ENCODE measurements around the gene DYNLL2.
"Not testable (repeated sequence)": the region's sequence is repeated elsewhere in the genome, so short reads cannot be mapped to it uniquely, and the experiment has no call there.

The DYNLL2 gene

DNA sequence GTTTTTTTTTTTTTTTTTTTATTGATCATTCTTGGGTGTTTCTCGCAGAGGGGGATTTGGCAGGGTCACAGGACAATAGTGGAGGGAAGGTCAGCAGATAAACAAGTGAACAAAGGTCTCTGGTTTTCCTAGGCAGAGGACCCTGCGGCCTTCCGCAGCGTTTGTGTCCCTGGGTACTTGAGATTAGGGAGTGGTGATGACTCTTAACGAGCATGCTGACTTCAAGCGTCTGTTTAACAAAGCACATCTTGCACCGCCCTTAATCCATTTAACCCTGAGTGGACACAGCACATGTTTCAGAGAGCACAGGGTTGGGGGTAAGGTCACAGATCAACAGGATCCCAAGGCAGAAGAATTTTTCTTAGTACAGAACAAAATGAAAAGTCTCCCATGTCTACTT lies 10.0 kb upstream of the DYNLL2 start:
- not testable (repeated sequence) for DNase-seq (ENCODE audit: low spot score)

DNA sequence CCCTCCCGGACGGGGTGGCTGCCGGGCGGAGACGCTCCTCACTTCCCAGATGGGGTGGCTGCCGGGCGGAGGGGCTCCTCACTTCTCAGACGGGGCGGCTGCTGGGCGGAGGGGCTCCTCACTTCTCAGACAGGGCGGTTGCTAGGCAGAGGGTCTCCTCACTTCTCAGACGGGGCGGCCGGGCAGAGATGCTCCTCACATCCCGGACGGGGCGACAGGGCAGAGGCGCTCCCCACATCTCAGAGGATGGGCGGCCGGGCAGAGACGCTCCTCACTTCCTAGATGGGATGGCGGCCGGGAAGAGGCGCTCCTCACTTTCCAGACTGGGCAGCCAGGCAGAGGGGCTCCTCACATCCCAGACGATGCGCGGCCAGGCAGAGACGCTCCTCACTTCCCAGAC lies 8.8 kb upstream of the DYNLL2 start:
- not testable (repeated sequence) for DNase-seq (ENCODE audit: low spot score)

DNA sequence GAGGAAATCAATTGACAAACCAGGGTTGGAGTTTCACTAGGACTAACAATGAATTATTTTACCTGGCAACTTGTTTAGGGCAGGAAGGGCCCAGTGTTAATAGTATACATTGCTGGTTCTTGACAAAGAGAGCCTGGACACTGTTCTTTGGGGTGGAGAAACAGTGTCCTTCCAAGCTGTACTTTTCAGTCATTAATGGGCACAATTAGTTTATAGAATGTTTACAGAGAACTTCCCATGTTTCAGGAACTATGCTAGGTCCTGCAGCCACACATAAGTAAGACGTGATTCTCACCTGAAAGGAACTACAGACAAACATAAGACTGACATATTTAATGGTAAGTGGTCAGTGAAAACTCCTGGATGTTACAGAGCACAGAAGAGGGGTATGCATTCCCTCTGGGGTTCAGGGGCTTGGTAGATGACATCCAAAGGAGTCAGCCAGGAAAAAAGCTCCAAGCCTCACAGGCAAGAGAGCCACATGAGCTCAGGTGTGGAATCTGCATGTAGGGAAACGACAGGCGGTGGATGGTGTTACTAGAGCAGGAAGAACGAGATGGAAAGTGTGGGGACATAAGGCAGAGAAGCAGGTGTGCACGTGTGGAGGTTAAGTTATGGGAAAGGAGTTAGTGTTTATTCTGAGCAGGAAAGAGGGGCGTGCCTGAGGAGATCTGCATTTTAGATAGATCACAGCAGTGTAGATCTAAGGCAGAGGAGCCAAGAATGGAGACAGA lies 3.8 kb upstream of the DYNLL2 start:
- DNase-seq (ENCODE audit: low spot score), result no peak

DNA sequence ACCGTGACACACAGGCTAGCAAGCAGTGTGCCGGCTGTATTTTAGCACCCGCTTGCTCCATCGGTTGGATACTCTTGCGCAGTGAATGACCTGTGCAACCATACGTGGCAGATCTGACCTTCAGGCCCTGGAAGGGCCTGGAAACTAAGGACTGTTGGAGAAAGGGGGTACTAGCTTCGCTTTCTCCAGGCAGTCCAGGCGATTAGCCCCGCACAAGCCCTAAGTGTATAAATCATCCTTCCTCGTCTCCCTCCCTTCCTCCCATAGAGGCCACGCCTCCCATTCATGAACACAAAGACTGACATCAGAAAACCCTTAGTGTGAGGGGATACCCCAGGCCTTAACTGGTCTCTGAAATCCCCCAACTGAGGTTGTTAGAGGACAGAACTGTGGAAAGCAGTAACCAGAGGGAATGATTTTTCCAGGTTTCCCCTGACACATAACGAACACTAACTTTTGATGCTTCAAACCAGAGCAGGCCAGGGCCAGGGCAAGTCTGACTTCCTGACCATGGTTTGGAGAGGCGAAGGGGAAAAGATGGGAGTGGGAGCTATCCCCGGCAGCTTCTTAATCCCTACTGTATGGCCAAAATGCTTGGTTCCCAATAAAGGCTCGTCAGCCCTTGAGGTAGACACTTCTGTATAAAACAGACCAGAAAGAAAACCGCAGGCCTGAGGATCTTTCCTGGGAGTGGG lies 1.4 kb upstream of the DYNLL2 start:
- DNase-seq (ENCODE audit: low spot score), result no peak

- no peak for DNase-seq (ENCODE audit: low spot score)
These were observed 814 bp upstream of the DYNLL2 start for GRCh38 chr17:58082341-58082869.

GRCh38 chr17:58083491-58084316 lies 485 bp downstream of the DYNLL2 start:
- DNase-seq (ENCODE audit: low spot score), result no peak

DNA sequence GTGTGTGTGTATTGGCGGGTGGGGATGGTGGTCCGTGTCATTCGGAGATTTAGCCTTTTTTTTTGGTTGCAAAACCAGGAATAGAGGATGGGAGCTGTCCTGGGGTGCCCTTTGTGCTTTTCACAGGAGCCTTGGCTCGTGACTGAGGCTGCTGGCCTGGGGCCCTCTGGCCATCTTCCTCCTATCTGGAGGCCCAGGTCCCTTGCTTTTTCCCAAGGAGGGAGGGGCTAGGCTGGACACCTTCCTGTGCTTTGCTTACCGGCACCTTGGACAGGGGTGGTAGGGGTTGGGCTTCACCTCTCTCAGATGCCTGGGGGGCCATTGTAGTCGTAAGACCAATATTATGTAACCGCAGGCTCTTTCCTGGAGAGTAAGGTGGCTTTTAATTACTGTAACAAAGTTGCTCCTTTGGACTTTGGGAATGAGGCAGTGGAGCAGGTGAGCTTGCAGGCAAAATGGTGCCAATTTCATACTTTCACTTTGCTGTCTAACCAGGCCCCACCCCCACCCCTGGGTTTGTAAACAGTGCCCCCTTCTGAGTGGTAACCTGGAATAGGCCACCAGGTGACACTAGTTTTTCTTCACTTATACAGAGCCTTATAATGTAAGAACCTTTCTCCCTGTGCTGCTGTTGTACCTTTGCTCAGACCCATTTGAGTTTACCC lies 1.2 kb downstream of the DYNLL2 start:
- DNase-seq (ENCODE audit: low spot score), result peak; percentile 66

GRCh38 chr17:58085039-58085715 lies 2.0 kb downstream of the DYNLL2 start:
- peak; percentile 33 for DNase-seq (ENCODE audit: low spot score)

- no peak for DNase-seq (ENCODE audit: low spot score)
These were observed 3.7 kb downstream of the DYNLL2 start for GRCh38 chr17:58086953-58087352.

DNA sequence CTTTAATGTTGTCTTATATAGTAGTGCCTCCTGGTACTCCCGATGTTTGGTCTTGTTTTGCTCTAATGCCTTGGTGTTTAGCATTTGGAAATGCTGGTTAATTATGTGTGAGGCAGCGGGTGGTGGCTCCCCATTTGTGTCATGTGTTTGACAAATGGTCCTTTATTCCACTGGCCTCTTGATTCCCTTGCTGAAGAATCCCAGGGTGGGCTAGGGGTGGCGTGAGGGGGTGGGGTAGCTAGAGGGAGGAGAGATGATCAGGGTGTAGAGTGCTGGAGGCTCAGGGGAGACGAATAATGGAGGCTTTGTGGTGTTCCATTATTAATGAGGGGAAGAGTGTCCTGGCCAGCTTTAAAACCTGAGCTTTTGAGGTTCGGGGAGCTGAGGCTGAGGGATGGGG lies 5.4 kb downstream of the DYNLL2 start:
- DNase-seq (ENCODE audit: low spot score), result no peak

GRCh38 chr17:58089111-58089510 lies 5.9 kb downstream of the DYNLL2 start:
- DNase-seq (ENCODE audit: low spot score), result peak; percentile 39

DNA sequence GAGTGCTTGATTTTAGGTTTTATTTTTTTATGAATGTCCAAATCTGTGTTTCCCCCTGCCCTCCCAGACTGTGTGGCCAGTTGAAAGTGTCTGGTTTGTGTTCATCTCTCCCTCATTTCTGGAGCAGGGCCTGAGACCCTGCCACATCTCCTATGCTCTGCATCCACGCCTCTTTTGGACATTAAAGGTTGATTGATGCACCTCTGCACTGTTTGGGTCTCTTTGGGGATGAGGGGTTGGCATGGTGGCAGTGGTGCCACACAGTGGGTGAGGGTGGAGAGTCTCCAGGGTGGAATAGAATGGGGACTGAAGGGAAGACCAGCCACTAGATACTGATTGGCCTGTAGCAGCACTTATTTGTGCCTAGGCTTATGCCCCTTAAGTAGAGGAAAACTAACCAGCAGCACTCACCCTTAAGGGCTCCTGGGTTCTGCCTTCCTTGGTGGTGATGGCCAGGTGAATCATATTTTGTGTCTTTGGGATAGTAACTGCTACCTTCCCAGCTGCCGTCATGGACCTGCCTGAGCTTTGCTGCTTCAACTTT lies 7.9 kb downstream of the DYNLL2 start:
- DNase-seq (ENCODE audit: low spot score), result no peak

- no peak for DNase-seq (ENCODE audit: low spot score)
These were observed 9.0 kb downstream of the DYNLL2 start for GRCh38 chr17:58092101-58092796.

DNA sequence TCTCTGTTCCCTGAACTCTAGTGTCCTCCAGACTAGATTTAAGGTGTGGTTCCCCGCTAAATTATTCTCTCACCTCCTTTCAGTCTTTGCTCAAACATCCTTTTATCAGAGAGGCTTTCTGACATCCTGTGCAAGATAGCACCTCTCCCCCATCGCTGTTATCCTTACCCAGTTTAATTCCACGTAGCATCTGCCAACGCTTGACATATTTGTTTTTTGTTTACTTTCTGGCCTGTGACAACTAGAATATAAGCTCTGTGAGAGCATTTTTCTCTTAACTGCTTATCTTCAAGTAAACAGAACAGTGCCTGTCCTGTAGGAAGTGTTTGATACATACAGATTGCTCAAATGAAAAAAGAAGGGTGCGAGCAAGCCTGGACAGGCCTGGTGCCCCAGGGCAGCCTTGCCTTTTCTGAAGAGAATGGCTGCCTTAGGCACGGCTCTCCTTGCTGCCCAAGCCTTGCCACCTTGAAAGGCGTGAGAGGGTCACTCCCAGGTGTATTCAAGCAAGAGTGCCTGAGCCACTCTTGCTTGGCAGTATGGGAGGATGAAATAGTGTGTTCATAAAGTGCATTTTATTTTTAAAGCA lies 9.7 kb downstream of the DYNLL2 start:
- DNase-seq (ENCODE audit: low spot score), result no peak

GRCh38 chr17:58094118-58094517 lies 10.9 kb downstream of the DYNLL2 start:
- DNase-seq (ENCODE audit: low spot score), result no peak

GRCh38 chr17:58096892-58097291 lies 13.7 kb downstream of the DYNLL2 start:
- no peak for DNase-seq (ENCODE audit: low spot score)

- DNase-seq (ENCODE audit: low spot score), result peak; percentile 55
These were observed 14.3 kb downstream of the DYNLL2 start for GRCh38 chr17:58097384-58098088.

DNA sequence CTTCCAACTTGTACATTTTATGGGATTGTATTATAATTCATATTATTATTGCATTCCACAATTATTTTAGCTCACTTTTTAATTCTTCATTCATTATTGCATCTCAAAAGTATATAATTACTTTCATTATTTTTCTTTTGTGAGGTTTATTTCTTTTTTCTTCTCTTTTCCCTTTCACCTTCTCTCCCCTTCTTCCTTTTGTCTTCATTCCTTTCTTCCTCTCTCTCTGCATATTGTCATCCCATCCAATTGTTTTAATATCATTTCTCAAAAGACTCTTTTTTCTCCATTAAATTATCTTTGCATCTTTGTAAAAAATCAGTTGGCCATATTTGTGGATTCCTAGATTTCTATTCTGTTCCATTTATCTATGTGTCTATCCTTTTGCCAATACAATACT lies 17.3 kb downstream of the DYNLL2 start:
- DNase-seq (ENCODE audit: low spot score), result no peak

DNA sequence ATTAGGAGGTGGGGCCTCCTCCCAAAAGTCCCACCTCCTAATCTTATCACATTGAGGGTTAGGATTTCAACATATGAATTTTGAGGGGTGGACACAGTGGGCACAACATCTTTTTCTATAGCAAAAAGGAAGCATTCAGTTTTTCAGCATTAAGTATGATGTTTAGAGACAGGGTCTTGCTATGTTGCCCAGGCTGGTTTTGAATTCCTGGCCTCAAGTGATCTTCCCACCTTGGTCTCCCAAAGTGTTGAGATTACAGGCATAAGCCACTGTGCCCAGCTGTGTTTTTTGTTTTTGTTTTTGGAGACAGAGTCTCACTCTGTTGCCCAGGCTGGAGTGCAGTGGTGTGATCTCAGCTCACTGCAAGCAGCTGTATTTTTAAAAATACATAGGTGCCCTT lies 18.7 kb downstream of the DYNLL2 start:
- DNase-seq (ENCODE audit: low spot score), result not testable (repeated sequence)

Data from cerebellar cortex (tissue), 1 donor.